ENCODE data around the gene MYF6.

DNA sequence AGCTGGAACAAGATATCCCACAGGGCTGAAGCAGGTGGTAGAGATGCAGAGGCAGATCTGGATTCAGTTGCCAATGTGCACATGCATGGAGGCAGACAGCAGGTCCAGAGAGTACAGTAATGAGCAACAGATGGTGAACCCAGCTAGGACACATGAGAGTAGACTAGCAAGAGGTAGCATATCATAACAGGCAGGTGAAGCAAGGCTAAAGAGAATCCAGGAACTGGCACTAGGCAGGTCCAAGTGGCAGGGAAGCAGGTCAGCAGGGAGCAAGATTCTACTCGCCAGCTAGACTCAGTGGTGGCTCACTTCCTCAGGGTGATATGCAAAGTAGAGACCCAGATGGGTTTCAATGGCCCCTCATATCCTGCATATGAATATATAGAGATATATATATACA is 15.3 kb upstream of the MYF6 start:
- TF ChIP-seq, protein P1, sequence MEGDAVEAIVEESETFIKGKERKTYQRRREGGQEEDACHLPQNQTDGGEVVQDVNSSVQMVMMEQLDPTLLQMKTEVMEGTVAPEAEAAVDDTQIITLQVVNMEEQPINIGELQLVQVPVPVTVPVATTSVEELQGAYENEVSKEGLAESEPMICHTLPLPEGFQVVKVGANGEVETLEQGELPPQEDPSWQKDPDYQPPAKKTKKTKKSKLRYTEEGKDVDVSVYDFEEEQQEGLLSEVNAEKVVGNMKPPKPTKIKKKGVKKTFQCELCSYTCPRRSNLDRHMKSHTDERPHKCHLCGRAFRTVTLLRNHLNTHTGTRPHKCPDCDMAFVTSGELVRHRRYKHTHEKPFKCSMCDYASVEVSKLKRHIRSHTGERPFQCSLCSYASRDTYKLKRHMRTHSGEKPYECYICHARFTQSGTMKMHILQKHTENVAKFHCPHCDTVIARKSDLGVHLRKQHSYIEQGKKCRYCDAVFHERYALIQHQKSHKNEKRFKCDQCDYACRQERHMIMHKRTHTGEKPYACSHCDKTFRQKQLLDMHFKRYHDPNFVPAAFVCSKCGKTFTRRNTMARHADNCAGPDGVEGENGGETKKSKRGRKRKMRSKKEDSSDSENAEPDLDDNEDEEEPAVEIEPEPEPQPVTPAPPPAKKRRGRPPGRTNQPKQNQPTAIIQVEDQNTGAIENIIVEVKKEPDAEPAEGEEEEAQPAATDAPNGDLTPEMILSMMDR (IDR thresholded peaks at IDR 0.05; ENCODE audit: control extremely low read depth in 1 of 3, insufficient read depth in 1 of 3, low read depth in 1 of 3, low read length in 3 of 3) = no peak
- TF ChIP-seq POLR2A (IDR thresholded peaks at IDR 0.05; ENCODE audit: control extremely low read depth in 1 of 2, low read depth in 2 of 2, low read length in 2 of 2) = no peak

Data from H1 (cell line).